ENCODE results near the gene PTPDC1. TPM values are rescaled to one million over a fixed set of nuclear protein-coding genes. Genes with fewer than 3 reads are reported as not detected.

Gene PTPDC1
- total RNA-seq, 2 experiments from 2014 or later: 4.9 to 5.6 TPM

DNA sequence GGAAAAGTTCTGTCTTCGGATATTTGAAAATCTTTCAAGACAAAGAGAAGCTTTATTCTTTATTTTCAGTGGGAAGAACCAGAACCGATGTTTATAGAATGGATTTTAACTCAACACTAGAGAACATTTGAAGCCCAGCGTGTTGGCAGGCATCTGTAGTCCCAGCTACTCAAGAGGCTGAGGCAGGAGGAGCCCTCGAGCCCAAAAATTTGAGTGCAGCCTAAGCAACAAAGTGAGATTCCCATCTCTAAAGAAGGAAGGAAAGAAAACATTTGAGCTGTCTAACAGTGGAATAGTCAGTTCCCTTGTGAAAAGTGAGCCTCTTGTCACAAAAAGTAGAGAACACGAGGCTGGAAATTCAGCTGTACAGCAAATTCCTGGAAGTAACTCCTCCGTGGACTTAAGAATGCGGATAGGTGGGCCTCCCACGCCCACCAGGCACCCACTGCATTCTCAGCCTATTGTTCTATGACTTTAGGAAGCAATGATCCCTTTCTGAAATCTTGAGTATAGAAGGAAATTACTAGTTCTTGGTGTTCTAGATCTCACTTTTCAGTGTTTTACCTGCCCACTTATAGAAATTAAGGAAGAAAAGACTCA lies 2.3 kb upstream of the PTPDC1 start:
- TF ChIP-seq, protein P1, sequence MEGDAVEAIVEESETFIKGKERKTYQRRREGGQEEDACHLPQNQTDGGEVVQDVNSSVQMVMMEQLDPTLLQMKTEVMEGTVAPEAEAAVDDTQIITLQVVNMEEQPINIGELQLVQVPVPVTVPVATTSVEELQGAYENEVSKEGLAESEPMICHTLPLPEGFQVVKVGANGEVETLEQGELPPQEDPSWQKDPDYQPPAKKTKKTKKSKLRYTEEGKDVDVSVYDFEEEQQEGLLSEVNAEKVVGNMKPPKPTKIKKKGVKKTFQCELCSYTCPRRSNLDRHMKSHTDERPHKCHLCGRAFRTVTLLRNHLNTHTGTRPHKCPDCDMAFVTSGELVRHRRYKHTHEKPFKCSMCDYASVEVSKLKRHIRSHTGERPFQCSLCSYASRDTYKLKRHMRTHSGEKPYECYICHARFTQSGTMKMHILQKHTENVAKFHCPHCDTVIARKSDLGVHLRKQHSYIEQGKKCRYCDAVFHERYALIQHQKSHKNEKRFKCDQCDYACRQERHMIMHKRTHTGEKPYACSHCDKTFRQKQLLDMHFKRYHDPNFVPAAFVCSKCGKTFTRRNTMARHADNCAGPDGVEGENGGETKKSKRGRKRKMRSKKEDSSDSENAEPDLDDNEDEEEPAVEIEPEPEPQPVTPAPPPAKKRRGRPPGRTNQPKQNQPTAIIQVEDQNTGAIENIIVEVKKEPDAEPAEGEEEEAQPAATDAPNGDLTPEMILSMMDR (IDR thresholded peaks at IDR 0.05): no peak
- Mint-ChIP-seq H3K4me1 (ENCODE audit: low read depth) (peaks cover 6% of the 10 kb centered on the region), H3K36me3 (ENCODE audit: low read depth) (no peaks in the 10 kb centered on the region), H3K9me3 (no peaks in the 10 kb centered on the region), H3K4me3 (no peak overlapping the region), H3K27me3 (no peaks in the 10 kb centered on the region), H3K27ac (no peak overlapping the region)
- ATAC-seq (no peak), DNase-seq (no peak)
- intact Hi-C loops (cut with micrococcal nuclease): no loop called here
- POLR2A ChIA-PET: interaction anchor here (0.5 to 1.1 kb wide), 2 partner anchors 32 to 205 kb away, joined by 3 read pairs; no protein-coding TSS in a partner anchor
- CTCF ChIA-PET: interaction anchor here (1.0 to 1.5 kb wide), 4 partner anchors 17 to 131 kb away, joined by 3 read pairs; no protein-coding TSS in a partner anchor

- Mint-ChIP-seq H3K4me1 (ENCODE audit: low read depth) (peaks cover 6% of the 10 kb centered on the region), H3K27me3 (no peaks in the 10 kb centered on the region), H3K4me3 (no peak overlapping the region), H3K9me3 (no peaks in the 10 kb centered on the region), H3K36me3 (ENCODE audit: low read depth) (no peaks in the 10 kb centered on the region), H3K27ac (no peak overlapping the region)
- DNase-seq (no peak), ATAC-seq (no peak)
- ChIA-PET CTCF (interaction anchor here (0.9 to 1.3 kb wide), 3 partner anchors 17 to 19 kb away, joined by 3 to 6 read pairs (median 3); no protein-coding TSS in a partner anchor), POLR2A (no interaction called here)
- TF ChIP-seq, protein P1 (IDR thresholded peaks at IDR 0.05): no peak
- intact Hi-C loops (cut with micrococcal nuclease): no loop called here
These were observed 1.7 kb upstream of the PTPDC1 start for GRCh38 chr9:94082553-94082952.

- no peaks in the 10 kb centered on the region for H3K36me3 Mint-ChIP-seq (ENCODE audit: low read depth)
- DNase-seq: no peak
- H3K27me3 Mint-ChIP-seq: no peaks in the 10 kb centered on the region
- TF ChIP-seq, protein P1 (IDR thresholded peaks at IDR 0.05): no peak
- peaks cover 6% of the 10 kb centered on the region for H3K4me1 Mint-ChIP-seq (ENCODE audit: low read depth)
- ATAC-seq: no peak
- no peak overlapping the region for H3K4me3 Mint-ChIP-seq
- ChIA-PET POLR2A (no interaction called here), CTCF (interaction anchor here (0.9 to 2.1 kb wide), 2 partner anchors 17 to 130 kb away, joined by 5 to 6 read pairs; no protein-coding TSS in a partner anchor)
- no peaks in the 10 kb centered on the region for H3K9me3 Mint-ChIP-seq
- no peak overlapping the region for H3K27ac Mint-ChIP-seq
- intact Hi-C loops (cut with micrococcal nuclease): no loop called here
These were observed 1.3 kb upstream of the PTPDC1 start for GRCh38 chr9:94082956-94083355.

DNA sequence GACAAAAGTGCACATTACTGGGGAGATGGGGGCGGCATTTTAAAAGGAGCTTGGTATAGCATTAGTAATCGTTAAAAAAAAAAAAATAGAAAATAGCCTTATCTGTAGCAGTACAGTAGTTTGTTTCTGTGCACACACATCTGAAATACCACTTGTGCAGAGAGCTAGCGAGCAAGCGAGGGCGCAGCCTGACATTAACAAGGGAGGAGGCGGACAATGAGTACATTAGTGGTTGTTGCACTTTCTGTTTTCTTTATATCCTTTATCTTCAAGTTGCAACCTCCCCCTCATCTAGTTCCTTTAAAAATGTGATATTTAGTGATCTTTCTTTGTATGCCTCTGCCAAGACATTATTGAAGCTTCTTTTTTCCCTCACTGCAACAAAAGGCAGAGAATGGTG lies 880 bp upstream of the PTPDC1 start:
- peaks cover 6% of the 10 kb centered on the region for H3K4me1 Mint-ChIP-seq (ENCODE audit: low read depth)
- no peak for DNase-seq

More for the DNA sequence above, 880 bp upstream of the PTPDC1 start:
- H3K27me3 Mint-ChIP-seq: no peaks in the 10 kb centered on the region
- no peak for ATAC-seq
- intact Hi-C loops (cut with micrococcal nuclease): no loop called here
- no peaks in the 10 kb centered on the region for H3K36me3 Mint-ChIP-seq (ENCODE audit: low read depth)
- ChIA-PET POLR2A (no interaction called here), CTCF (interaction anchor here (0.9 to 2.1 kb wide), 2 partner anchors 17 to 130 kb away, joined by 5 to 6 read pairs; no protein-coding TSS in a partner anchor)
- no peaks in the 10 kb centered on the region for H3K9me3 Mint-ChIP-seq
- TF ChIP-seq, protein P1 (IDR thresholded peaks at IDR 0.05): no peak
- H3K4me3 Mint-ChIP-seq: no peak overlapping the region
- H3K27ac Mint-ChIP-seq: no peak overlapping the region

Data from activated CD8-positive, alpha-beta T cell treated with anti-CD3 and anti-CD28 coated beads for 36 hours (primary cell).